HEK293 (cell line): ENCODE measurements around the gene ARHGAP26.

Experiments
- CTCF ChIA-PET: fragments of 350-600 bp; formaldehyde crosslinking; extraction: SDS; loops from one replicate; lab custom pipeline; 2021; ENCODE audit warnings: antibody characterized with exemption; lab: Yijun Ruan, JAX
- POLR2A ChIA-PET: fragments of 300-600 bp; formaldehyde crosslinking; extraction: SDS; loops from one replicate; lab custom pipeline; 2020; ENCODE audit warnings: antibody characterized with exemption, inconsistent platforms; lab: Yijun Ruan, JAX
- H3K27ac ChIP-seq: fragments of 200-500 bp; sonication (Bioruptor generic); 2 replicates; pipeline ENCODE4 v1.5.1; 2014; ENCODE audit warnings: low read depth, low read length, control low read depth, inconsistent platforms; ENCODE audit errors: extremely low read depth
- H3K36me3 ChIP-seq, 2 experiments: fragments of 200-500 bp in 1 of 2; sonication (Bioruptor generic) in 1 of 2; 1 replicate in 1 of 2; 2 replicates in 1 of 2; pipeline ENCODE4 v1.5.1; 2014 to 2017; ENCODE audit warnings: inconsistent platforms in 2 of 2, low read length in 2 of 2; ENCODE audit not compliant: control insufficient read depth in 2 of 2, insufficient read depth in 1 of 2
- H3K4me1 ChIP-seq: fragments of 200-500 bp; sonication (Bioruptor generic); 2 replicates; pipeline ENCODE4 v1.5.1; 2014; ENCODE audit warnings: mild to moderate bottlenecking, low read length, inconsistent platforms; ENCODE audit not compliant: control insufficient read depth, insufficient read depth
- H3K4me3 ChIP-seq: 2 replicates; pipeline ENCODE4 v1.5.1; 2011; ENCODE audit warnings: low read depth, mild to moderate bottlenecking, control low read depth, low read length, moderate library complexity
- H3K9me3 ChIP-seq: fragments of 200-500 bp; sonication (Bioruptor generic); 2 replicates; pipeline ENCODE4 v1.5.1; 2014; ENCODE audit warnings: low read depth, low read length, inconsistent platforms; ENCODE audit not compliant: control insufficient read depth, insufficient read depth
- GFI1B ChIP-seq: fragments of 450-650 bp; formaldehyde crosslinking; IDR thresholded peaks from 2 replicates; pipeline ENCODE4 v1.5.1; 2016; ENCODE audit warnings: missing biosample characterization, missing genetic modification characterization
- HOXD13 ChIP-seq: sonication (generic); formaldehyde crosslinking; IDR thresholded peaks from 2 replicates; pipeline ENCODE4 v1.8.0; 2022; ENCODE audit warnings: missing genetic modification reagents, borderline replicate concordance
- KLF10 ChIP-seq: fragments of 450-650 bp; IDR thresholded peaks from 2 replicates; pipeline ENCODE4 v1.5.1; 2018; ENCODE audit warnings: missing biosample characterization, mild to moderate bottlenecking, missing genetic modification characterization
- KLF7 ChIP-seq: fragments of 450-650 bp; formaldehyde crosslinking; IDR thresholded peaks from 2 replicates; pipeline ENCODE4 v1.5.1; 2016; ENCODE audit warnings: missing biosample characterization, missing genetic modification characterization, borderline replicate concordance
- OVOL3 ChIP-seq: fragments of 450-650 bp; formaldehyde crosslinking; IDR thresholded peaks from 2 replicates; pipeline ENCODE4 v1.5.1; 2016; ENCODE audit warnings: missing biosample characterization, missing genetic modification characterization
- TRIM28 ChIP-seq: IDR thresholded peaks from 2 replicates; pipeline ENCODE4 v1.6.1; 2011; ENCODE audit warnings: low read length, control low read depth, borderline replicate concordance
- ZBTB1 ChIP-seq: fragments of 450-650 bp; formaldehyde crosslinking; IDR thresholded peaks from 2 replicates; pipeline ENCODE4 v1.5.1; 2016; ENCODE audit warnings: missing biosample characterization, missing genetic modification characterization
- ZEB2 ChIP-seq: fragments of 450-650 bp; formaldehyde crosslinking; IDR thresholded peaks from 2 replicates; pipeline ENCODE4 v1.5.1; 2016; ENCODE audit warnings: missing biosample characterization, missing genetic modification characterization
- ZFP37 ChIP-seq: fragments of 450-650 bp; formaldehyde crosslinking; IDR thresholded peaks from 2 replicates; pipeline ENCODE4 v1.5.1; 2016; ENCODE audit warnings: missing biosample characterization, missing genetic modification characterization
- ZFP41 ChIP-seq: fragments of 450-650 bp; formaldehyde crosslinking; IDR thresholded peaks from 2 replicates; pipeline ENCODE4 v1.5.1; 2016; ENCODE audit warnings: missing biosample characterization, missing genetic modification characterization, borderline replicate concordance
- ZNF114 ChIP-seq: fragments of 450-650 bp; formaldehyde crosslinking; IDR thresholded peaks from 2 replicates; pipeline ENCODE4 v1.5.0; 2017; ENCODE audit warnings: missing biosample characterization, missing genetic modification characterization
- ZNF19 ChIP-seq: fragments of 450-650 bp; formaldehyde crosslinking; IDR thresholded peaks from 2 replicates; pipeline ENCODE4; 2016; ENCODE audit warnings: missing biosample characterization, missing genetic modification characterization, low read depth
- ZNF248 ChIP-seq: fragments of 450-650 bp; formaldehyde crosslinking; IDR thresholded peaks from 2 replicates; pipeline ENCODE4 v1.5.1; 2017; ENCODE audit warnings: missing biosample characterization, missing genetic modification characterization
- ZNF335 ChIP-seq: fragments of 450-650 bp; formaldehyde crosslinking; conservative IDR thresholded peaks from 2 replicates; pipeline ENCODE4 v1.5.1; 2016; ENCODE audit warnings: missing biosample characterization, missing genetic modification characterization
- ZNF366 ChIP-seq: fragments of 450-650 bp; formaldehyde crosslinking; conservative IDR thresholded peaks from 2 replicates; pipeline ENCODE4 v1.5.1; 2016; ENCODE audit warnings: missing biosample characterization, missing genetic modification characterization
- ZNF394 ChIP-seq: fragments of 450-650 bp; formaldehyde crosslinking; IDR thresholded peaks from 2 replicates; pipeline ENCODE4 v1.5.1; 2016; ENCODE audit warnings: missing biosample characterization, missing genetic modification characterization, mild to moderate bottlenecking, moderate library complexity, borderline replicate concordance
- ZNF416 ChIP-seq: fragments of 450-650 bp; formaldehyde crosslinking; IDR thresholded peaks from 2 replicates; pipeline ENCODE4 v1.5.1; 2016; ENCODE audit warnings: missing biosample characterization, missing genetic modification characterization
- ZNF423 ChIP-seq: fragments of 450-650 bp; formaldehyde crosslinking; IDR thresholded peaks from 2 replicates; pipeline ENCODE4 v1.5.1; 2016; ENCODE audit warnings: missing biosample characterization, missing genetic modification characterization
- ZNF426 ChIP-seq: fragments of 450-650 bp; formaldehyde crosslinking; IDR thresholded peaks from 2 replicates; pipeline ENCODE4 v1.5.1; 2017; ENCODE audit warnings: missing biosample characterization, missing genetic modification characterization, mild to moderate bottlenecking, inconsistent platforms, moderate library complexity
- ZNF548 ChIP-seq: fragments of 450-650 bp; formaldehyde crosslinking; IDR thresholded peaks from 2 replicates; pipeline ENCODE4 v1.5.1; 2016; ENCODE audit warnings: missing biosample characterization, missing genetic modification characterization
- ZNF558 ChIP-seq: fragments of 450-650 bp; formaldehyde crosslinking; IDR thresholded peaks from 2 replicates; pipeline ENCODE4 v1.5.1; 2016; ENCODE audit warnings: missing biosample characterization, missing genetic modification characterization
- ZNF571 ChIP-seq: fragments of 450-650 bp; formaldehyde crosslinking; IDR thresholded peaks from 2 replicates; pipeline ENCODE4 v1.5.0; 2017; ENCODE audit warnings: missing biosample characterization, missing genetic modification characterization
- ZNF624 ChIP-seq: fragments of 450-650 bp; formaldehyde crosslinking; IDR thresholded peaks from 2 replicates; pipeline ENCODE4 v1.5.1; 2017; ENCODE audit warnings: missing biosample characterization, missing genetic modification characterization
- ZNF658 ChIP-seq: fragments of 450-650 bp; formaldehyde crosslinking; IDR thresholded peaks from 2 replicates; pipeline ENCODE4; 2016; ENCODE audit warnings: missing biosample characterization, missing genetic modification characterization
- ZSCAN16 ChIP-seq: fragments of 450-650 bp; formaldehyde crosslinking; IDR thresholded peaks from 2 replicates; pipeline ENCODE4 v1.5.1; 2016; ENCODE audit warnings: missing biosample characterization, missing genetic modification characterization
- ZSCAN23 ChIP-seq: fragments of 450-650 bp; formaldehyde crosslinking; IDR thresholded peaks from 2 replicates; pipeline ENCODE4 v1.5.1; 2016; ENCODE audit warnings: missing biosample characterization, missing genetic modification characterization
- ZXDB ChIP-seq: fragments of 450-650 bp; formaldehyde crosslinking; IDR thresholded peaks from 2 replicates; pipeline ENCODE4 v1.5.1; 2016; ENCODE audit warnings: missing biosample characterization, missing genetic modification characterization
- TF ChIP-seq, protein P1 (sequence below): fragments of 450-650 bp; formaldehyde crosslinking; IDR thresholded peaks from 2 replicates; pipeline ENCODE4 v1.5.1; 2016; ENCODE audit warnings: missing biosample characterization, missing genetic modification characterization
- TF ChIP-seq, protein P2 (sequence below): fragments of 450-650 bp; formaldehyde crosslinking; IDR thresholded peaks from 2 replicates; pipeline ENCODE4 v1.5.1; 2017; ENCODE audit warnings: missing biosample characterization, missing genetic modification characterization
- TF ChIP-seq, protein P3 (sequence below): fragments of 450-650 bp; formaldehyde crosslinking; IDR thresholded peaks from 2 replicates; pipeline ENCODE4 v1.5.1; 2016; ENCODE audit warnings: missing biosample characterization, missing genetic modification characterization
- TF ChIP-seq, protein P4 (sequence below): fragments of 450-650 bp; formaldehyde crosslinking; IDR thresholded peaks from 2 replicates; pipeline ENCODE4 v1.5.1; 2016; ENCODE audit warnings: missing biosample characterization, missing genetic modification characterization
- TF ChIP-seq, protein P5 (sequence below): fragments of 450-650 bp; formaldehyde crosslinking; IDR thresholded peaks from 2 replicates; pipeline ENCODE4; 2016; ENCODE audit warnings: missing biosample characterization, missing genetic modification characterization

Gene ARHGAP26

DNA sequence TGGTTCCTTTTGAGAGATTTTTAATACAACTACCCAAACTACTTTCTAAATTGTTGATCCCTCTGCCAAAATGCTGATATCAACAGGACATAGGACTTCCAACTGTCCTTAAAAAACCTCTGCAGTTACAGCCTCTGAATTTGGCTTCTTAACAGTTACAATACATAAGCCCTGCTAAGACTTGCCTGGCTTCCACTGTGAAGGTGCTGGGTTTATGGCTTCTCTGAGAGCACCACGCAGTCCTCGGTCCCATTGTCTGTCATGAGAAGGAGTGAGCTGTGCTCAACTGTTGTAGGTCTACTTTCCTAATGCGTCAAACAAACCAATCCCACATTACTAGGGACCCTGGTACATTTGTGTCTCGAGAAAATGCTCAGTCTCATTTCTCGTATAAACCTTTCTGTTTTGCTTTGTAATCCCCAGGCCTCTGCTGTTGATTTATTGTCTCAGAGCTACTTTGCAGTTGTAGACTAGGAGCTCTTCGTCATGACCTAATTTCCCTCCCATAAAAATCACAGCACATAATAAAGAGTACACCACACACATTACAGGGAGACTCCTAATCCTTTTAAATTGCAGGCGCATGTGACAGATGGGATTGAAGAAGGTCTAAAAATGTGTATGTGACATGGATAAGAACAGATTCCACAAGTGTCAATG lies 358.4 kb downstream of the ARHGAP26 start (continued):
- peak; percentile 50; the same call in 1 of the 2 replicates for TF ChIP-seq ZNF558 (tag by site-specific recombination)
- TF ChIP-seq ZNF366 (tag by site-specific recombination) = peak; percentile 76
- no peak for TF ChIP-seq ZNF571 (tag by site-specific recombination)
- peak; percentile 100 for TF ChIP-seq GFI1B (tag by site-specific recombination)
- TF ChIP-seq ZNF423 (tag by site-specific recombination) = no peak
- no peak for TF ChIP-seq ZNF548 (tag by site-specific recombination)
- peak; percentile 59; the same call in 1 of the 2 replicates for TF ChIP-seq HOXD13 (CRISPR knock-in tag)
- TF ChIP-seq, protein P1, sequence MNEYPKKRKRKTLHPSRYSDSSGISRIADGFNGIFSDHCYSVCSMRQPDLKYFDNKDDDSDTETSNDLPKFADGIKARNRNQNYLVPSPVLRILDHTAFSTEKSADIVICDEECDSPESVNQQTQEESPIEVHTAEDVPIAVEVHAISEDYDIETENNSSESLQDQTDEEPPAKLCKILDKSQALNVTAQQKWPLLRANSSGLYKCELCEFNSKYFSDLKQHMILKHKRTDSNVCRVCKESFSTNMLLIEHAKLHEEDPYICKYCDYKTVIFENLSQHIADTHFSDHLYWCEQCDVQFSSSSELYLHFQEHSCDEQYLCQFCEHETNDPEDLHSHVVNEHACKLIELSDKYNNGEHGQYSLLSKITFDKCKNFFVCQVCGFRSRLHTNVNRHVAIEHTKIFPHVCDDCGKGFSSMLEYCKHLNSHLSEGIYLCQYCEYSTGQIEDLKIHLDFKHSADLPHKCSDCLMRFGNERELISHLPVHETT = peak; percentile 70; the same call in 1 of the 2 replicates
- TF ChIP-seq ZSCAN16 = no peak
- peak; percentile 81; the same call in 1 of the 2 replicates for TF ChIP-seq ZXDB (tag by site-specific recombination)
- peak; percentile 60 for TF ChIP-seq KLF10 (tag by site-specific recombination)
- peak; percentile 96 for TF ChIP-seq TRIM28
- no peak for TF ChIP-seq ZNF426 (tag by site-specific recombination)
- peak; percentile 20; the same call in 1 of the 2 replicates for TF ChIP-seq ZBTB1 (tag by site-specific recombination)
- TF ChIP-seq ZNF335 (tag by site-specific recombination) = 0 out of 2 replicates have a peak, but pooled peaks have one; percentile 24
- no peak for TF ChIP-seq ZNF658 (tag by site-specific recombination)
- TF ChIP-seq ZNF19 = 0 out of 2 replicates have a peak, but pooled peaks have one; percentile 6
- TF ChIP-seq ZEB2 (tag by site-specific recombination) = peak; percentile 94
- TF ChIP-seq, protein P2, sequence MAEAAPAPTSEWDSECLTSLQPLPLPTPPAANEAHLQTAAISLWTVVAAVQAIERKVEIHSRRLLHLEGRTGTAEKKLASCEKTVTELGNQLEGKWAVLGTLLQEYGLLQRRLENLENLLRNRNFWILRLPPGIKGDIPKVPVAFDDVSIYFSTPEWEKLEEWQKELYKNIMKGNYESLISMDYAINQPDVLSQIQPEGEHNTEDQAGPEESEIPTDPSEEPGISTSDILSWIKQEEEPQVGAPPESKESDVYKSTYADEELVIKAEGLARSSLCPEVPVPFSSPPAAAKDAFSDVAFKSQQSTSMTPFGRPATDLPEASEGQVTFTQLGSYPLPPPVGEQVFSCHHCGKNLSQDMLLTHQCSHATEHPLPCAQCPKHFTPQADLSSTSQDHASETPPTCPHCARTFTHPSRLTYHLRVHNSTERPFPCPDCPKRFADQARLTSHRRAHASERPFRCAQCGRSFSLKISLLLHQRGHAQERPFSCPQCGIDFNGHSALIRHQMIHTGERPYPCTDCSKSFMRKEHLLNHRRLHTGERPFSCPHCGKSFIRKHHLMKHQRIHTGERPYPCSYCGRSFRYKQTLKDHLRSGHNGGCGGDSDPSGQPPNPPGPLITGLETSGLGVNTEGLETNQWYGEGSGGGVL (tag by site-specific recombination) = peak; percentile 71

DNA sequence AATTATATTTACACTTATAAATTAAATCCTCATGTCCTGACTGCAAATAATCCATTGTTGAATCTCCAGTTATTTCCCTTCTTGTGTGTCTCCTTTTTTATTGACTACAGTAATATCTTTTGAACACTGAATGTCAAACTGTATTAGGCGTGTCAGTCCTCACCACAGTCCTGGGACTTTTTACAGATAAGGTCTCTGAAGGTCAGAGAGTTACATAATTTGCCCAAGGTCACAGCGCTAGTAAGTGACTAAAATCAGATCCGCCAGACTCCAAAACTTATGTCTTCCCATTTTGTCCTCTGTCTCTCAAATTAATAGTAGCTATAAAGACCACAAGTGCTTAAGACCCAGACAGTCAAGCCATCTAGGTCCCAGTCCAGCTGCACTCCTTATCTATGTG lies 359.0 kb downstream of the ARHGAP26 start:
- Histone ChIP-seq H3K36me3 (no peaks in the 10 kb centered on the region), H3K4me3 (no peak overlapping the region), H3K27ac (peak overlapping the region; percentile 72; the same call in 1 of the 2 replicates), H3K9me3 (no peaks in the 10 kb centered on the region), H3K4me1 (peaks cover 53% of the 10 kb centered on the region)
- ChIA-PET CTCF (interaction anchor here (0.7 kb wide), 1 partner anchor 342 kb away, joined by 3 read pairs; no protein-coding TSS in a partner anchor), POLR2A (no interaction called here)
- TF ChIP-seq OVOL3 (tag by site-specific recombination) (no peak), ZNF394 (tag by site-specific recombination) (no peak), ZNF624 (tag by site-specific recombination) (no peak), ZFP41 (tag by site-specific recombination) (no peak), ZSCAN23 (no peak), ZNF248 (no peak), ZNF114 (no peak), KLF7 (no peak), ZFP37 (no peak), ZNF416 (tag by site-specific recombination) (no peak)
- TF ChIP-seq, protein P3, sequence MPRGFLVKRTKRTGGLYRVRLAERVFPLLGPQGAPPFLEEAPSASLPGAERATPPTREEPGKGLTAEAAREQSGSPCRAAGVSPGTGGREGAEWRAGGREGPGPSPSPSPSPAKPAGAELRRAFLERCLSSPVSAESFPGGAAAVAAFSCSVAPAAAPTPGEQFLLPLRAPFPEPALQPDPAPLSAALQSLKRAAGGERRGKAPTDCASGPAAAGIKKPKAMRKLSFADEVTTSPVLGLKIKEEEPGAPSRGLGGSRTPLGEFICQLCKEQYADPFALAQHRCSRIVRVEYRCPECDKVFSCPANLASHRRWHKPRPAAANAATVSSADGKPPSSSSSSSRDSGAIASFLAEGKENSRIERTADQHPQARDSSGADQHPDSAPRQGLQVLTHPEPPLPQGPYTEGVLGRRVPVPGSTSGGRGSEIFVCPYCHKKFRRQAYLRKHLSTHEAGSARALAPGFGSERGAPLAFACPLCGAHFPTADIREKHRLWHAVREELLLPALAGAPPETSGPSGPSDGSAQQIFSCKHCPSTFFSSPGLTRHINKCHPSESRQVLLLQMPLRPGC (tag by site-specific recombination) = no peak
- TF ChIP-seq, protein P4, sequence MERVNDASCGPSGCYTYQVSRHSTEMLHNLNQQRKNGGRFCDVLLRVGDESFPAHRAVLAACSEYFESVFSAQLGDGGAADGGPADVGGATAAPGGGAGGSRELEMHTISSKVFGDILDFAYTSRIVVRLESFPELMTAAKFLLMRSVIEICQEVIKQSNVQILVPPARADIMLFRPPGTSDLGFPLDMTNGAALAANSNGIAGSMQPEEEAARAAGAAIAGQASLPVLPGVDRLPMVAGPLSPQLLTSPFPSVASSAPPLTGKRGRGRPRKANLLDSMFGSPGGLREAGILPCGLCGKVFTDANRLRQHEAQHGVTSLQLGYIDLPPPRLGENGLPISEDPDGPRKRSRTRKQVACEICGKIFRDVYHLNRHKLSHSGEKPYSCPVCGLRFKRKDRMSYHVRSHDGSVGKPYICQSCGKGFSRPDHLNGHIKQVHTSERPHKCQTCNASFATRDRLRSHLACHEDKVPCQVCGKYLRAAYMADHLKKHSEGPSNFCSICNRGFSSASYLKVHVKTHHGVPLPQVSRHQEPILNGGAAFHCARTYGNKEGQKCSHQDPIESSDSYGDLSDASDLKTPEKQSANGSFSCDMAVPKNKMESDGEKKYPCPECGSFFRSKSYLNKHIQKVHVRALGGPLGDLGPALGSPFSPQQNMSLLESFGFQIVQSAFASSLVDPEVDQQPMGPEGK (tag by site-specific recombination) = no peak
- TF ChIP-seq, protein P5, sequence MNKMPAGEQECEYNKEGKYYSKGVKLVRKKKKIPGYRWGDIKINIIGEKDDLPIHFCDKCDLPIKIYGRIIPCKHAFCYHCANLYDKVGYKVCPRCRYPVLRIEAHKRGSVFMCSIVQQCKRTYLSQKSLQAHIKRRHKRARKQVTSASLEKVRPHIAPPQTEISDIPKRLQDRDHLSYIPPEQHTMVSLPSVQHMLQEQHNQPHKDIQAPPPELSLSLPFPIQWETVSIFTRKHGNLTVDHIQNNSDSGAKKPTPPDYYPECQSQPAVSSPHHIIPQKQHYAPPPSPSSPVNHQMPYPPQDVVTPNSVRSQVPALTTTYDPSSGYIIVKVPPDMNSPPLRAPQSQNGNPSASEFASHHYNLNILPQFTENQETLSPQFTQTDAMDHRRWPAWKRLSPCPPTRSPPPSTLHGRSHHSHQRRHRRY (tag by site-specific recombination) = no peak
